ENCODE data around the gene DLG2. TPM values are rescaled to one million over a fixed set of nuclear protein-coding genes. Genes with fewer than 3 reads are reported as not detected.

Gene DLG2
- total and polyA plus RNA-seq, 2 of the 8 experiments (the other 6 are each of a cell fraction or from before 2014, with no cell fraction given), result 1.7 to 14.3 TPM

DNA sequence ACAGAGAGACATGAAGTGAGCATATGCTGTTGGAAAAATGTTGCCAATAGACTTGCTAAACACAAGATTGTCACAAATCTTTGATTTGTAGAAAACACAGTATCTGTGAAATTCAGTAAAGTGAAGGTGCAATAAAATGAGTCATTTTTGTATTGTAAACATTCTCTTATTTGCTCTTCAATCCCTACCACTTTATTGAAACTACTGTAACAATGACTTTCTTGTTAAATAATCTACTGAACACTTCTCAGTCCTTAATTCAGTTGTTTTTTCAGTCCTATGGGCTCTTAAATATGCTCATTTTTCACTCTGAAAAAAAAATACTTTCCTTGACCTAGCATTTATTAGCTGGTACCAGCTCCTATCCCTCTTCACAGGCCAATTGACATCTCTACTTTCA lies 531.9 kb downstream of the DLG2 start (continued):
- TF ChIP-seq KDM1A (IDR thresholded peaks at IDR 0.05; ENCODE audit: borderline replicate concordance, low read length) (no peak), FOSL1 (IDR thresholded peaks at IDR 0.05; ENCODE audit: insufficient read depth, low read depth, low read length) (no peak), TAF1 (IDR thresholded peaks at IDR 0.05; ENCODE audit: low read depth, low read length) (no peak)
